K562 (cell line): ENCODE results near the gene TMCO4. TPM values are rescaled to one million over a fixed set of nuclear protein-coding genes. Genes with fewer than 3 reads are reported as not detected.

ENCODE experiments used
- ASH1L ChIP-seq: fragments of 450-650 bp; IDR thresholded peaks from 2 replicates; pipeline ENCODE4 v1.6.1; 2018; ENCODE audit warnings: borderline replicate concordance, mild to moderate bottlenecking, low read depth; ENCODE audit not compliant: partially characterized antibody
- CC2D1A ChIP-seq: fragments of 450-650 bp; IDR thresholded peaks from 2 replicates; pipeline ENCODE4 v1.6.1; 2017; ENCODE audit warnings: mild to moderate bottlenecking
- CEBPG ChIP-seq, 3 experiments: fragments of 200-800 bp in 1 of 3; sonication (Bioruptor generic) in 1 of 3; sonication (generic) in 1 of 3; formaldehyde crosslinking in 1 of 3; IDR thresholded peaks in 2 of 3; conservative IDR thresholded peaks in 1 of 3; 2 replicates each; pipeline versions ENCODE4 v1.6.1 to v1.8.0; 2016 to 2022; ENCODE audit warnings: missing compliant biosample characterization in 2 of 3, missing genetic modification characterization in 2 of 3, mild to moderate bottlenecking in 1 of 3, missing genetic modification reagents in 1 of 3
- CTBP1 ChIP-seq: fragments of 450-650 bp; IDR thresholded peaks from 2 replicates; pipeline ENCODE4 v1.6.1; 2016; ENCODE audit warnings: borderline replicate concordance
- ELF4 ChIP-seq: fragments of 450-650 bp; formaldehyde crosslinking; IDR thresholded peaks from 2 replicates; pipeline ENCODE4 v1.4.0; 2022; ENCODE audit warnings: missing genetic modification characterization
- ETV5 ChIP-seq: sonication (generic); formaldehyde crosslinking; IDR thresholded peaks from 2 replicates; pipeline ENCODE4 v1.4.0; 2020; ENCODE audit warnings: low read depth, mild to moderate bottlenecking, missing genetic modification reagents
- FOSL1 ChIP-seq: fragments of 200-800 bp; sonication (Bioruptor generic); conservative IDR thresholded peaks from 2 replicates; pipeline ENCODE4 v1.6.1; 2016; ENCODE audit warnings: missing genetic modification characterization, missing compliant biosample characterization
- HEY1 ChIP-seq: fragments of 250-450 bp; sonication (Bioruptor Pico); IDR thresholded peaks from 2 replicates; pipeline ENCODE4 v1.5.0; 2020; ENCODE audit warnings: mild to moderate bottlenecking, moderate library complexity, borderline replicate concordance
- HIVEP1 ChIP-seq: fragments of 250-450 bp; sonication (Bioruptor Pico); IDR thresholded peaks from 2 replicates; pipeline ENCODE4 v1.4.0; 2020; ENCODE audit warnings: mild to moderate bottlenecking
- MECOM ChIP-seq: fragments of 250-450 bp; sonication (Bioruptor Pico); IDR thresholded peaks from 2 replicates; pipeline ENCODE4 v1.8.0; 2022; ENCODE audit warnings: inconsistent platforms
- MEIS2 ChIP-seq: fragments of 450-650 bp; IDR thresholded peaks from 2 replicates; pipeline ENCODE4 v1.6.1; 2014; ENCODE audit warnings: mild to moderate bottlenecking; ENCODE audit not compliant: partially characterized antibody
- NBN ChIP-seq: fragments of 450-650 bp; IDR thresholded peaks from 2 replicates; pipeline ENCODE4 v1.6.1; 2016; ENCODE audit warnings: low read depth, mild to moderate bottlenecking
- NFIX ChIP-seq: fragments of 250-450 bp; sonication (Bioruptor Pico); IDR thresholded peaks from 2 replicates; pipeline ENCODE4 v1.4.0; 2020; ENCODE audit warnings: low read depth, mild to moderate bottlenecking, moderate library complexity
- OTX1 ChIP-seq: fragments of 450-650 bp; formaldehyde crosslinking; IDR thresholded peaks from 2 replicates; pipeline ENCODE4 v1.4.0; 2022; ENCODE audit warnings: mild to moderate bottlenecking
- SOX6 ChIP-seq: fragments of 450-650 bp; IDR thresholded peaks from 2 replicates; pipeline ENCODE4 v1.6.1; 2014; ENCODE audit warnings: mild to moderate bottlenecking
- SRSF1 ChIP-seq: fragments of 200-400 bp; formaldehyde crosslinking; IDR thresholded peaks from 2 replicates; pipeline ENCODE4 v1.6.1; 2017; ENCODE audit warnings: mild to moderate bottlenecking, low read depth, low read length, moderate library complexity
- STAG1 ChIP-seq: sonication (generic); formaldehyde crosslinking; IDR thresholded peaks from 2 replicates; pipeline ENCODE4 v1.5.0; 2020; ENCODE audit warnings: missing genetic modification reagents, borderline replicate concordance
- TAL1 ChIP-seq: fragments of 450-650 bp; IDR thresholded peaks from 2 replicates; pipeline ENCODE4 v1.6.1; 2016; ENCODE audit warnings: mild to moderate bottlenecking
- ZNF584 ChIP-seq: fragments of 200-800 bp; sonication (Bioruptor generic); IDR thresholded peaks from 2 replicates; pipeline ENCODE4 v1.6.1; 2016; ENCODE audit warnings: low read depth, mild to moderate bottlenecking, missing genetic modification characterization, missing compliant biosample characterization
- ZNF589 ChIP-seq: fragments of 200-800 bp; sonication (Bioruptor generic); IDR thresholded peaks from 2 replicates; pipeline ENCODE4 v1.6.1; 2016; ENCODE audit warnings: low read depth, missing genetic modification characterization, missing compliant biosample characterization
- ZNF644 ChIP-seq: fragments of 200-800 bp; sonication (Bioruptor generic); IDR thresholded peaks from 2 replicates; pipeline ENCODE4 v1.6.1; 2016; ENCODE audit warnings: low read depth, missing genetic modification characterization, missing compliant biosample characterization
- polyA plus RNA-seq, 8 experiments: library from polyadenylated mRNA; depleted of rRNA in 4 of 8; stranded (reverse) in 5 of 8; unstranded in 3 of 8; fragments of >200 nt; fragmentation: Nextera tagmentation in 2 of 8; fragmentation: Illumina TruSeq in 1 of 8; extraction: Ambion mirVana in 2 of 8; extraction: Trizol in 1 of 8; gene quantifications; 2 replicates each; pipeline versions ENCODE4 v1.2.1 to v1.2.3, GENCODE V29; 2011 to 2014; ENCODE audit warnings: inconsistent platforms in 1 of 8, missing spikeins in 1 of 8
- total RNA-seq, 7 experiments: library from RNA; depleted of rRNA in 6 of 7; stranded (reverse); fragments of >200 nt in 6 of 7; fragmentation: Illumina TruSeq in 2 of 7; extraction: Trizol in 2 of 7; gene quantifications; 2 replicates each; pipeline versions ENCODE4 v1.2.1 to v1.2.3, GENCODE V29; 2011 to 2021; ENCODE audit warnings: low replicate concordance in 1 of 7
- TF ChIP-seq, protein P1 (sequence below), 3 experiments: IDR thresholded peaks in 2 of 3; conservative IDR thresholded peaks in 1 of 3; 2 replicates each; pipeline ENCODE4 v1.5.1; 2011 to 2012; ENCODE audit warnings: low read length in 3 of 3, mild to moderate bottlenecking in 3 of 3, control low read depth in 2 of 3, improper control_type of control experiment in 1 of 3, inconsistent platforms in 1 of 3, low read depth in 1 of 3, mixed read lengths in 1 of 3, moderate library complexity in 1 of 3; ENCODE audit not compliant: insufficient read depth in 2 of 3
- TF ChIP-seq, protein P2 (sequence below): fragments of 450-650 bp; IDR thresholded peaks from 2 replicates; pipeline ENCODE4 v1.6.1; 2016; ENCODE audit warnings: low read depth, mild to moderate bottlenecking, moderate library complexity
- TF ChIP-seq, protein P3 (sequence below): fragments of 450-650 bp; IDR thresholded peaks from 2 replicates; pipeline ENCODE4 v1.6.1; 2016
- TF ChIP-seq, protein P4 (sequence below): sonication (generic); formaldehyde crosslinking; IDR thresholded peaks from 2 replicates; pipeline ENCODE4 v1.8.1; 2023; ENCODE audit warnings: mild to moderate bottlenecking, missing genetic modification reagents

The TMCO4 gene
- total and polyA plus RNA-seq, 9 of the 15 experiments (the other 6 are each of a cell fraction or from before 2014, with no cell fraction given), result 0.06 to 2.1 (median 1.2) TPM

DNA sequence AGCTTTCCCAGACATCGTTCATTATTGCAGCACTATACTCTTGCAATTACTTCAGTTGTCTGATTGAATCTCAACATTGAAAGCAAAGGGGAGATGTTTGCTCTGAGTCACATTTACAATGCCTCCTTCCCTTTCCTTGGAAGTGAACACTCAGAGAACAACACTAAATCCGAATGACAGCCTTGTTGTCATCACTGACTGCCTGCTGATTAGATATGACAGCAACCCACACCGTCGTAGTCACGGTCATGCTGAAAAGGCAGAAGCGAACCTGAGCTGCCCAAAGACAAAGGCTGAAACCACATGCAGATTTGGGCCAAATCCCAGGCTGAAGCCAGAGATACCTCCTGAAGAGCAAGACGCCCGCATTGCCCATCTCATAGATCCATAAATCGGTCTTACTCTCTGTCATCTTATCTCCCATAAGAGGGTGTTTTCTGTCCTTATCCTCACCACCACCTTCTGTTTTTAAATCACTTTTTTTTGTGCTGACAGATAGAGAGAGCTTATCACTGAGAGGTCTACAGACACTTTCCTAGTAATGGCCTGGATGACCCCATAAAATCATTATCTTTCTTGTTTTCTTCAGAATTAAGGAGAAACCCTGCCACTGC, 47.5 kb downstream of the TMCO4 start (continued):
- TF ChIP-seq SOX6 (peak; percentile 92), HEY1 (CRISPR knock-in tag) (peak; percentile 93), ETV5 (CRISPR knock-in tag) (no peak), CC2D1A (0 out of 2 replicates have a peak, but pooled peaks have one; percentile 18), NBN (peak; percentile 31; the same call in 1 of the 2 replicates), HIVEP1 (CRISPR knock-in tag) (peak; percentile 64; the same call in 1 of the 2 replicates), ASH1L (no peak), STAG1 (CRISPR knock-in tag) (no peak), NFIX (CRISPR knock-in tag) (no peak), CTBP1 (peak; percentile 78; the same call in 1 of the 2 replicates), ELF4 (CRISPR knock-in tag) (peak; percentile 82), SRSF1 (no peak), ZNF589 (CRISPR knock-in tag) (peak; percentile 65; the same call in 1 of the 2 replicates), CEBPG (CRISPR knock-in tag; IDR thresholded peaks at IDR 0.05) (no peak), CEBPG (tag; conservative IDR thresholded peaks at IDR 0.05 in 1 of 2, IDR thresholded peaks at IDR 0.05 in 1 of 2) (peak in 1 of 2 experiments; percentile 59; a peak in 2 of 4 replicates), OTX1 (CRISPR knock-in tag) (peak; percentile 66; the same call in 1 of the 2 replicates), MECOM (CRISPR knock-in tag) (0 out of 2 replicates have a peak, but pooled peaks have one; percentile 35), MEIS2 (peak; percentile 97), ZNF584 (peak; percentile 58; the same call in 1 of the 2 replicates), FOSL1 (tag) (peak; percentile 91), TAL1 (peak; percentile 90), ZNF644 (tag) (peak; percentile 96)
- TF ChIP-seq, protein P1, sequence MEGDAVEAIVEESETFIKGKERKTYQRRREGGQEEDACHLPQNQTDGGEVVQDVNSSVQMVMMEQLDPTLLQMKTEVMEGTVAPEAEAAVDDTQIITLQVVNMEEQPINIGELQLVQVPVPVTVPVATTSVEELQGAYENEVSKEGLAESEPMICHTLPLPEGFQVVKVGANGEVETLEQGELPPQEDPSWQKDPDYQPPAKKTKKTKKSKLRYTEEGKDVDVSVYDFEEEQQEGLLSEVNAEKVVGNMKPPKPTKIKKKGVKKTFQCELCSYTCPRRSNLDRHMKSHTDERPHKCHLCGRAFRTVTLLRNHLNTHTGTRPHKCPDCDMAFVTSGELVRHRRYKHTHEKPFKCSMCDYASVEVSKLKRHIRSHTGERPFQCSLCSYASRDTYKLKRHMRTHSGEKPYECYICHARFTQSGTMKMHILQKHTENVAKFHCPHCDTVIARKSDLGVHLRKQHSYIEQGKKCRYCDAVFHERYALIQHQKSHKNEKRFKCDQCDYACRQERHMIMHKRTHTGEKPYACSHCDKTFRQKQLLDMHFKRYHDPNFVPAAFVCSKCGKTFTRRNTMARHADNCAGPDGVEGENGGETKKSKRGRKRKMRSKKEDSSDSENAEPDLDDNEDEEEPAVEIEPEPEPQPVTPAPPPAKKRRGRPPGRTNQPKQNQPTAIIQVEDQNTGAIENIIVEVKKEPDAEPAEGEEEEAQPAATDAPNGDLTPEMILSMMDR (IDR thresholded peaks at IDR 0.05 in 2 of 3, conservative IDR thresholded peaks at IDR 0.05 in 1 of 3; ENCODE audit: insufficient read depth in 2 of 3, low read depth in 1 of 3, low read length in 3 of 3), result no peak
- TF ChIP-seq, protein P2, sequence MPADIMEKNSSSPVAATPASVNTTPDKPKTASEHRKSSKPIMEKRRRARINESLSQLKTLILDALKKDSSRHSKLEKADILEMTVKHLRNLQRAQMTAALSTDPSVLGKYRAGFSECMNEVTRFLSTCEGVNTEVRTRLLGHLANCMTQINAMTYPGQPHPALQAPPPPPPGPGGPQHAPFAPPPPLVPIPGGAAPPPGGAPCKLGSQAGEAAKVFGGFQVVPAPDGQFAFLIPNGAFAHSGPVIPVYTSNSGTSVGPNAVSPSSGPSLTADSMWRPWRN, result peak; percentile 85
- TF ChIP-seq, protein P3, sequence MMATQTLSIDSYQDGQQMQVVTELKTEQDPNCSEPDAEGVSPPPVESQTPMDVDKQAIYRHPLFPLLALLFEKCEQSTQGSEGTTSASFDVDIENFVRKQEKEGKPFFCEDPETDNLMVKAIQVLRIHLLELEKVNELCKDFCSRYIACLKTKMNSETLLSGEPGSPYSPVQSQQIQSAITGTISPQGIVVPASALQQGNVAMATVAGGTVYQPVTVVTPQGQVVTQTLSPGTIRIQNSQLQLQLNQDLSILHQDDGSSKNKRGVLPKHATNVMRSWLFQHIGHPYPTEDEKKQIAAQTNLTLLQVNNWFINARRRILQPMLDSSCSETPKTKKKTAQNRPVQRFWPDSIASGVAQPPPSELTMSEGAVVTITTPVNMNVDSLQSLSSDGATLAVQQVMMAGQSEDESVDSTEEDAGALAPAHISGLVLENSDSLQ, result peak; percentile 86
- TF ChIP-seq, protein P4, sequence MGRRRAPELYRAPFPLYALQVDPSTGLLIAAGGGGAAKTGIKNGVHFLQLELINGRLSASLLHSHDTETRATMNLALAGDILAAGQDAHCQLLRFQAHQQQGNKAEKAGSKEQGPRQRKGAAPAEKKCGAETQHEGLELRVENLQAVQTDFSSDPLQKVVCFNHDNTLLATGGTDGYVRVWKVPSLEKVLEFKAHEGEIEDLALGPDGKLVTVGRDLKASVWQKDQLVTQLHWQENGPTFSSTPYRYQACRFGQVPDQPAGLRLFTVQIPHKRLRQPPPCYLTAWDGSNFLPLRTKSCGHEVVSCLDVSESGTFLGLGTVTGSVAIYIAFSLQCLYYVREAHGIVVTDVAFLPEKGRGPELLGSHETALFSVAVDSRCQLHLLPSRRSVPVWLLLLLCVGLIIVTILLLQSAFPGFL (CRISPR knock-in tag), result no peak
